ENCODE measurements around the gene FBXO24. TPM values are rescaled to one million over a fixed set of nuclear protein-coding genes. Genes with fewer than 3 reads are reported as not detected.

The FBXO24 gene
- total and polyA plus RNA-seq, 9 of the 15 experiments (the other 6 are each of a cell fraction or from before 2014, with no cell fraction given): 0.17 to 0.95 (median 0.50) TPM

DNA sequence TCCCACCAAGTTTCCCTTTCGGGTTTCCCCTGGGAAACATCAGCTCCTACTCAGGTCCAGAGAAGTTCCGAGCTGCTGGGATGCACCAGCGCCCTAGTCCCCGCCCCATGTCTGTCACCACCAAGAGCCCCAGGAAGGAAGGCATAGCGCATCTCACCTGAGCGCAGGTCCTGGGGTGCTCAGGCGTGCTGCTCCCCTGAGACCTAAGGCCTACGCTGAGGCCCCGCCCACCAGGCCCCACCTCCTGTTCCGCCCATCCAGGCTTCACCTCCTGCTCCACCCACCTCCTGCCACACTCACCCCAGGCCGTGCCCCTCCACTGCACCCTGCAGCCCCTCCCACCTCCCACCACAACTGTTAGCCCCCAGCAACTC lies 56.4 kb downstream of the FBXO24 start (continued):
- TF ChIP-seq, protein P1, sequence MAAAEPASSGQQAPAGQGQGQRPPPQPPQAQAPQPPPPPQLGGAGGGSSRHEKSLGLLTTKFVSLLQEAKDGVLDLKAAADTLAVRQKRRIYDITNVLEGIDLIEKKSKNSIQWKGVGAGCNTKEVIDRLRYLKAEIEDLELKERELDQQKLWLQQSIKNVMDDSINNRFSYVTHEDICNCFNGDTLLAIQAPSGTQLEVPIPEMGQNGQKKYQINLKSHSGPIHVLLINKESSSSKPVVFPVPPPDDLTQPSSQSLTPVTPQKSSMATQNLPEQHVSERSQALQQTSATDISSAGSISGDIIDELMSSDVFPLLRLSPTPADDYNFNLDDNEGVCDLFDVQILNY (CRISPR knock-in tag; IDR thresholded peaks at IDR 0.05): no peak
- TF ChIP-seq ZBTB11 (CRISPR knock-in tag; IDR thresholded peaks at IDR 0.05) (peak in 1 of 3 experiments; percentile 68; a peak in 1 of 6 replicates), STAT6 (CRISPR knock-in tag; IDR thresholded peaks at IDR 0.05) (peak; percentile 88; the same call in 1 of the 2 replicates), ELK1 (CRISPR knock-in tag; IDR thresholded peaks at IDR 0.05) (no peak), ZEB2 (IDR thresholded peaks at IDR 0.05) (peak; percentile 73; the same call in 1 of the 2 replicates), ZNF586 (CRISPR knock-in tag; conservative IDR thresholded peaks at IDR 0.05) (no peak), MCM7 (IDR thresholded peaks at IDR 0.05) (no peak), RBBP5 (IDR thresholded peaks at IDR 0.05; ENCODE audit: borderline replicate concordance, insufficient read depth, low read length, poor library complexity, severe bottlenecking) (peak; percentile 21), ZNF75A (CRISPR knock-in tag; IDR thresholded peaks at IDR 0.05) (no peak), NEUROD1 (IDR thresholded peaks at IDR 0.05; ENCODE audit: borderline replicate concordance, low read depth, low read length, partially characterized antibody) (peak; percentile 38), THAP12 (CRISPR knock-in tag; IDR thresholded peaks at IDR 0.05) (no peak), ZNF224 (CRISPR knock-in tag; IDR thresholded peaks at IDR 0.05) (no peak), HDGF (IDR thresholded peaks at IDR 0.05) (0 out of 2 replicates have a peak, but pooled peaks have one; percentile 64)
- TF ChIP-seq, protein P2, sequence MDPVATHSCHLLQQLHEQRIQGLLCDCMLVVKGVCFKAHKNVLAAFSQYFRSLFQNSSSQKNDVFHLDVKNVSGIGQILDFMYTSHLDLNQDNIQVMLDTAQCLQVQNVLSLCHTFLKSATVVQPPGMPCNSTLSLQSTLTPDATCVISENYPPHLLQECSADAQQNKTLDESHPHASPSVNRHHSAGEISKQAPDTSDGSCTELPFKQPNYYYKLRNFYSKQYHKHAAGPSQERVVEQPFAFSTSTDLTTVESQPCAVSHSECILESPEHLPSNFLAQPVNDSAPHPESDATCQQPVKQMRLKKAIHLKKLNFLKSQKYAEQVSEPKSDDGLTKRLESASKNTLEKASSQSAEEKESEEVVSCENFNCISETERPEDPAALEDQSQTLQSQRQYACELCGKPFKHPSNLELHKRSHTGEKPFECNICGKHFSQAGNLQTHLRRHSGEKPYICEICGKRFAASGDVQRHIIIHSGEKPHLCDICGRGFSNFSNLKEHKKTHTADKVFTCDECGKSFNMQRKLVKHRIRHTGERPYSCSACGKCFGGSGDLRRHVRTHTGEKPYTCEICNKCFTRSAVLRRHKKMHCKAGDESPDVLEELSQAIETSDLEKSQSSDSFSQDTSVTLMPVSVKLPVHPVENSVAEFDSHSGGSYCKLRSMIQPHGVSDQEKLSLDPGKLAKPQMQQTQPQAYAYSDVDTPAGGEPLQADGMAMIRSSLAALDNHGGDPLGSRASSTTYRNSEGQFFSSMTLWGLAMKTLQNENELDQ (CRISPR knock-in tag; IDR thresholded peaks at IDR 0.05; ENCODE audit: borderline replicate concordance): no peak
